ENCODE data around the gene C1orf210. TPM values are rescaled to one million over a fixed set of nuclear protein-coding genes. Genes with fewer than 3 reads are reported as not detected.

Gene C1orf210
- polyA plus RNA-seq, 2 of the 4 experiments (the other 2 are of a cell fraction), result not detected

DNA sequence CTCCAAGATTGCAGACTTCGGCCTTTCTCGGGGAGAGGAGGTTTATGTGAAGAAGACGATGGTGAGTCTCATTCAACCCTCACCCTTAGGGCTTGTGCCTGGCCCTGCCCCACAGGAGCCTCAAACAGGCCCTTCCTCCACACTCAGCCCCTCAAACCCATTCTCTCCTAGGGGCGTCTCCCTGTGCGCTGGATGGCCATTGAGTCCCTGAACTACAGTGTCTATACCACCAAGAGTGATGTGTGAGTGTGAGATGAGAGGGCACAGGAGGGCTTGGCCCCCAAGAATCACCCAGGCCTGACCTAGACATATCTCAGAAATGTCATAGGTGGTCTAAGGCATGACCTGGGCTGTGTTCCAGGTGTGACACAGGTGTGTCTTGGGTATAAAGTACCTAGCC, 33.9 kb upstream of the C1orf210 start:
- DNase-seq (ENCODE audit: low read depth in 1 of 2, low spot score in 1 of 2) (no peak), ATAC-seq (no peak), FAIRE-seq (no peak)
- TF ChIP-seq ZNF302 (CRISPR knock-in tag; IDR thresholded peaks at IDR 0.05), result no peak
- TF ChIP-seq, protein P1, sequence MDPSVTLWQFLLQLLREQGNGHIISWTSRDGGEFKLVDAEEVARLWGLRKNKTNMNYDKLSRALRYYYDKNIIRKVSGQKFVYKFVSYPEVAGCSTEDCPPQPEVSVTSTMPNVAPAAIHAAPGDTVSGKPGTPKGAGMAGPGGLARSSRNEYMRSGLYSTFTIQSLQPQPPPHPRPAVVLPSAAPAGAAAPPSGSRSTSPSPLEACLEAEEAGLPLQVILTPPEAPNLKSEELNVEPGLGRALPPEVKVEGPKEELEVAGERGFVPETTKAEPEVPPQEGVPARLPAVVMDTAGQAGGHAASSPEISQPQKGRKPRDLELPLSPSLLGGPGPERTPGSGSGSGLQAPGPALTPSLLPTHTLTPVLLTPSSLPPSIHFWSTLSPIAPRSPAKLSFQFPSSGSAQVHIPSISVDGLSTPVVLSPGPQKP (IDR thresholded peaks at IDR 0.05; ENCODE audit: low read depth, low read length), result no peak
- no peak for TF ChIP-seq FOSL2 (IDR thresholded peaks at IDR 0.05)
- TF ChIP-seq FOSL2 (CRISPR knock-in tag; IDR thresholded peaks at IDR 0.05), result no peak
- no peak for TF ChIP-seq JUNB (IDR thresholded peaks at IDR 0.05)
- TF ChIP-seq HES2 (IDR thresholded peaks at IDR 0.05), result no peak
- TF ChIP-seq POLR2AphosphoS2 (conservative IDR thresholded peaks at IDR 0.05; ENCODE audit: low read length), result no peak
- TF ChIP-seq MAFK (IDR thresholded peaks at IDR 0.05; ENCODE audit: partially characterized antibody), result no peak
- TF ChIP-seq ZFP36 (IDR thresholded peaks at IDR 0.05; ENCODE audit: borderline replicate concordance, partially characterized antibody), result no peak
- no peak for TF ChIP-seq HOXB13 (CRISPR knock-in tag; IDR thresholded peaks at IDR 0.05; ENCODE audit: low read depth)
- TF ChIP-seq RCOR1 (IDR thresholded peaks at IDR 0.05; ENCODE audit: low read depth, low read length), result no peak
- no peaks in the 10 kb centered on the region for H3K4me1 ChIP-seq
- no peaks in the 10 kb centered on the region for H3K9me3 ChIP-seq
- 74% methylated on average over 5 of the region's 5 CpGs for WGBS (ENCODE audit: missing lambda C conversion rate)
- ChIA-PET CTCF (no interaction called here), POLR2A (no interaction called here)
- H3K4me2 ChIP-seq, result no peak overlapping the region
- H3K4me3 ChIP-seq, result no peak overlapping the region
- no peak overlapping the region for H3K27ac ChIP-seq

- Histone ChIP-seq H3K9me3 (no peaks in the 10 kb centered on the region), H3K4me2 (no peak overlapping the region), H3K27ac (no peak overlapping the region), H3K4me1 (no peaks in the 10 kb centered on the region), H3K4me3 (no peak overlapping the region)
- FAIRE-seq (no peak), DNase-seq (ENCODE audit: low read depth in 1 of 2, low spot score in 1 of 2) (no peak), ATAC-seq (no peak; a peak in 1 of 6 replicates)
- ChIA-PET POLR2A (no interaction called here), CTCF (no interaction called here)
- 62% methylated on average over 4 of the region's 4 CpGs for WGBS (ENCODE audit: missing lambda C conversion rate)
- TF ChIP-seq, protein P2, sequence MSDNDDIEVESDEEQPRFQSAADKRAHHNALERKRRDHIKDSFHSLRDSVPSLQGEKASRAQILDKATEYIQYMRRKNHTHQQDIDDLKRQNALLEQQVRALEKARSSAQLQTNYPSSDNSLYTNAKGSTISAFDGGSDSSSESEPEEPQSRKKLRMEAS (IDR thresholded peaks at IDR 0.05), result no peak
- TF ChIP-seq EP300 (IDR thresholded peaks at IDR 0.05), result no peak
- no peak for TF ChIP-seq NFE2L2 (conservative IDR thresholded peaks at IDR 0.05; ENCODE audit: low read length)
- no peak for TF ChIP-seq BCL3 (IDR thresholded peaks at IDR 0.05)
These were observed 33.5 kb upstream of the C1orf210 start for GRCh38 chr1:43318831-43319230.

GRCh38 chr1:43317817-43318471, 32.6 kb upstream of the C1orf210 start:
- FAIRE-seq (no peak), ATAC-seq (no peak), DNase-seq (ENCODE audit: low read depth in 1 of 2, low spot score in 1 of 2) (no peak)
- Histone ChIP-seq H3K4me3 (no peak overlapping the region), H3K9me3 (no peaks in the 10 kb centered on the region), H3K4me1 (no peaks in the 10 kb centered on the region), H3K27ac (no peak overlapping the region), H3K4me2 (no peak overlapping the region)
- CTCF ChIA-PET, result interaction anchor here (1.7 to 1.9 kb wide), 2 partner anchors 13 to 15 kb away, joined by 3 to 5 read pairs; no protein-coding TSS in a partner anchor
- WGBS (ENCODE audit: missing lambda C conversion rate), result 78% methylated on average over 14 of the region's 15 CpGs
- TF ChIP-seq CHD4 (IDR thresholded peaks at IDR 0.05; ENCODE audit: borderline replicate concordance), result no peak
- TF ChIP-seq TP53 (CRISPR knock-in tag; IDR thresholded peaks at IDR 0.05), result no peak
- TF ChIP-seq KDM1A (IDR thresholded peaks at IDR 0.05; ENCODE audit: low read depth), result no peak
- no peak for TF ChIP-seq ZFP36 (IDR thresholded peaks at IDR 0.05; ENCODE audit: borderline replicate concordance, partially characterized antibody)
- TF ChIP-seq PBX3 (IDR thresholded peaks at IDR 0.05), result no peak
- TF ChIP-seq SMC3 (IDR thresholded peaks at IDR 0.05), result no peak
- TF ChIP-seq HOXA7 (CRISPR knock-in tag; IDR thresholded peaks at IDR 0.05), result no peak
- TF ChIP-seq RCOR1 (IDR thresholded peaks at IDR 0.05; ENCODE audit: low read depth, low read length), result no peak
- TF ChIP-seq, protein P3, sequence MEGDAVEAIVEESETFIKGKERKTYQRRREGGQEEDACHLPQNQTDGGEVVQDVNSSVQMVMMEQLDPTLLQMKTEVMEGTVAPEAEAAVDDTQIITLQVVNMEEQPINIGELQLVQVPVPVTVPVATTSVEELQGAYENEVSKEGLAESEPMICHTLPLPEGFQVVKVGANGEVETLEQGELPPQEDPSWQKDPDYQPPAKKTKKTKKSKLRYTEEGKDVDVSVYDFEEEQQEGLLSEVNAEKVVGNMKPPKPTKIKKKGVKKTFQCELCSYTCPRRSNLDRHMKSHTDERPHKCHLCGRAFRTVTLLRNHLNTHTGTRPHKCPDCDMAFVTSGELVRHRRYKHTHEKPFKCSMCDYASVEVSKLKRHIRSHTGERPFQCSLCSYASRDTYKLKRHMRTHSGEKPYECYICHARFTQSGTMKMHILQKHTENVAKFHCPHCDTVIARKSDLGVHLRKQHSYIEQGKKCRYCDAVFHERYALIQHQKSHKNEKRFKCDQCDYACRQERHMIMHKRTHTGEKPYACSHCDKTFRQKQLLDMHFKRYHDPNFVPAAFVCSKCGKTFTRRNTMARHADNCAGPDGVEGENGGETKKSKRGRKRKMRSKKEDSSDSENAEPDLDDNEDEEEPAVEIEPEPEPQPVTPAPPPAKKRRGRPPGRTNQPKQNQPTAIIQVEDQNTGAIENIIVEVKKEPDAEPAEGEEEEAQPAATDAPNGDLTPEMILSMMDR (IDR thresholded peaks at IDR 0.05), result no peak
- no peak for TF ChIP-seq HEYL (CRISPR knock-in tag; IDR thresholded peaks at IDR 0.05)
- POLR2A ChIA-PET, result no interaction called here
